ENCODE results near the gene CCDC170.

Gene CCDC170

GRCh38 chr6:151620179-151620578 is 126.4 kb downstream of the CCDC170 start:
- no peak for DNase-seq

- no peak for DNase-seq
Measured at GRCh38 chr6:151624071-151624470, 130.3 kb downstream of the CCDC170 start.

GRCh38 chr6:151624481-151624880 is 130.7 kb downstream of the CCDC170 start:
- DNase-seq: no peak

GRCh38 chr6:151624900-151625536 is 131.2 kb downstream of the CCDC170 start:
- no peak for DNase-seq

- no peak for DNase-seq
Measured at GRCh38 chr6:151627689-151628444, 134.1 kb downstream of the CCDC170 start.

GRCh38 chr6:151629791-151630190 is 136.0 kb downstream of the CCDC170 start:
- no peak for DNase-seq

GRCh38 chr6:151630387-151630786 is 136.6 kb downstream of the CCDC170 start:
- no peak for DNase-seq

- no peak for DNase-seq
Measured at GRCh38 chr6:151630991-151631655, 137.3 kb downstream of the CCDC170 start.

GRCh38 chr6:151632415-151632987 is 138.7 kb downstream of the CCDC170 start:
- DNase-seq: no peak

- no peak for DNase-seq
Measured at GRCh38 chr6:151633526-151634335, 139.9 kb downstream of the CCDC170 start.

GRCh38 chr6:151634336-151634720 is 140.5 kb downstream of the CCDC170 start:
- DNase-seq: no peak

- DNase-seq: no peak
Measured at GRCh38 chr6:151635741-151636140, 141.9 kb downstream of the CCDC170 start.

- DNase-seq: no peak
Measured at GRCh38 chr6:151637814-151638213, 144.0 kb downstream of the CCDC170 start.

GRCh38 chr6:151639750-151640149 is 145.9 kb downstream of the CCDC170 start:
- no peak for DNase-seq

GRCh38 chr6:151641028-151641427 is 147.2 kb downstream of the CCDC170 start:
- DNase-seq: no peak

GRCh38 chr6:151647976-151648639 is 154.3 kb downstream of the CCDC170 start:
- no peak for DNase-seq

GRCh38 chr6:151649835-151650234 is 156.0 kb downstream of the CCDC170 start:
- no peak for DNase-seq

GRCh38 chr6:151651639-151652038 is 157.8 kb downstream of the CCDC170 start:
- no peak for DNase-seq

GRCh38 chr6:151652325-151652724 is 158.5 kb downstream of the CCDC170 start:
- DNase-seq: no peak

GRCh38 chr6:151655099-151655498 is 161.3 kb downstream of the CCDC170 start:
- no peak for DNase-seq

- no peak for DNase-seq
Measured at GRCh38 chr6:151656392-151656791, 162.6 kb downstream of the CCDC170 start.

GRCh38 chr6:151658091-151658490 is 164.3 kb downstream of the CCDC170 start:
- DNase-seq: no peak

Data from fibroblast of skin of right quadriceps (primary cell).